Stimulated activated CD8-positive, alpha-beta memory T cell treated with anti-CD3 and anti-CD28 coated beads, Interleukin-12 subunit alpha, Interleukin-12 subunit beta, amount 100 ng/mL, for 24 hours (primary cell): ENCODE results near the gene CACNA1C.
"Not testable (repeated sequence)": the region's sequence is repeated elsewhere in the genome, so short reads cannot be mapped to it uniquely, and the experiment has no call there.

Experiments used
- DNase-seq: peaks from one replicate; pipeline ENCODE4 v3.0.0-alpha.2; 2020; ENCODE audit errors: extremely low read depth

The CACNA1C gene

GRCh38 chr12:2690348-2691005, 637.7 kb downstream of the CACNA1C start:
- no peak for DNase-seq

GRCh38 chr12:2691006-2691344, 638.2 kb downstream of the CACNA1C start:
- DNase-seq, result no peak

GRCh38 chr12:2691345-2692071, 638.7 kb downstream of the CACNA1C start:
- DNase-seq, result no peak

- no peak for DNase-seq
Observed at GRCh38 chr12:2692080-2692479, 639.3 kb downstream of the CACNA1C start.

- DNase-seq, result no peak
Observed at GRCh38 chr12:2693244-2693860, 640.6 kb downstream of the CACNA1C start.

- DNase-seq, result no peak
Observed at GRCh38 chr12:2693980-2694610, 641.3 kb downstream of the CACNA1C start.

GRCh38 chr12:2696136-2696535, 643.3 kb downstream of the CACNA1C start:
- DNase-seq, result no peak

- DNase-seq, result no peak
Observed at GRCh38 chr12:2697057-2697800, 644.4 kb downstream of the CACNA1C start.

- no peak for DNase-seq
Observed at GRCh38 chr12:2698566-2698965, 645.8 kb downstream of the CACNA1C start.

- no peak for DNase-seq
Observed at GRCh38 chr12:2710701-2711100, 657.9 kb downstream of the CACNA1C start.

GRCh38 chr12:2719392-2719791, 666.6 kb downstream of the CACNA1C start:
- no peak for DNase-seq

- no peak for DNase-seq
Observed at GRCh38 chr12:2722806-2723205, 670.0 kb downstream of the CACNA1C start.

- DNase-seq, result no peak
Observed at GRCh38 chr12:2732290-2732689, 679.5 kb downstream of the CACNA1C start.

GRCh38 chr12:2733493-2734355, 680.9 kb downstream of the CACNA1C start:
- DNase-seq, result no peak

- no peak for DNase-seq
Observed at GRCh38 chr12:2735432-2735831, 682.6 kb downstream of the CACNA1C start.

GRCh38 chr12:2737656-2738241, 685.0 kb downstream of the CACNA1C start:
- DNase-seq, result no peak

- DNase-seq, result no peak
Observed at GRCh38 chr12:2739069-2739468, 686.3 kb downstream of the CACNA1C start.

- DNase-seq, result no peak
Observed at GRCh38 chr12:2739832-2740641, 687.2 kb downstream of the CACNA1C start.

- DNase-seq, result not testable (repeated sequence)
Observed at GRCh38 chr12:2742037-2742436, 689.2 kb downstream of the CACNA1C start.

GRCh38 chr12:2743478-2743877, 690.7 kb downstream of the CACNA1C start:
- DNase-seq, result no peak
